NCI-H526 treated with DMSO at 0.1 percent for 48 hours (cell line): ENCODE measurements around the gene LDAH.

Source experiments
- DNase-seq: peaks from one replicate; lab custom pipeline; 2025; lab: John Stamatoyannopoulos, UW

The LDAH gene

GRCh38 chr2:20667151-20667530 is 155.8 kb downstream of the LDAH start:
- DNase-seq = no peak

GRCh38 chr2:20666304-20667150 is 156.4 kb downstream of the LDAH start, which contains the start of gene GDF7:
Gene GDF7, plus strand, starts transcription at chr2:20667144. Its CDS starts 96 bp downstream, at chr2:20667240.
- no peak for DNase-seq

DNA sequence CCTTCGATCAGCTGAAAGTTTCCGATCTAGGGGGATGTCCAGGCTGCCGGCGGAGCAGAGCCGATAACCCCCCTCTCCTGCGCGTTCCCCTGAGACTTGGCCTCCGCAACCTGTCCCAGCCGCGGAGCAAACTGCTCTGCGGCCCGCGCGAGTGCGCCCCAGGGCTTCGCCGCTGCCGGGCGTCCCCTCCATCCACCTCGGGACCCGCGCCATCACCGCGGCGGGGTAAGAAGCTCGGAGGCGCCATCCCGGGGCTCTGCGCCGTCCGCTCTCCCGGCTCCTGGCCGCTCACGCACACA is 156.9 kb downstream of the LDAH start:
- DNase-seq = no peak

- DNase-seq = no peak
Observed at GRCh38 chr2:20665243-20666004, 157.5 kb downstream of the LDAH start.

DNA sequence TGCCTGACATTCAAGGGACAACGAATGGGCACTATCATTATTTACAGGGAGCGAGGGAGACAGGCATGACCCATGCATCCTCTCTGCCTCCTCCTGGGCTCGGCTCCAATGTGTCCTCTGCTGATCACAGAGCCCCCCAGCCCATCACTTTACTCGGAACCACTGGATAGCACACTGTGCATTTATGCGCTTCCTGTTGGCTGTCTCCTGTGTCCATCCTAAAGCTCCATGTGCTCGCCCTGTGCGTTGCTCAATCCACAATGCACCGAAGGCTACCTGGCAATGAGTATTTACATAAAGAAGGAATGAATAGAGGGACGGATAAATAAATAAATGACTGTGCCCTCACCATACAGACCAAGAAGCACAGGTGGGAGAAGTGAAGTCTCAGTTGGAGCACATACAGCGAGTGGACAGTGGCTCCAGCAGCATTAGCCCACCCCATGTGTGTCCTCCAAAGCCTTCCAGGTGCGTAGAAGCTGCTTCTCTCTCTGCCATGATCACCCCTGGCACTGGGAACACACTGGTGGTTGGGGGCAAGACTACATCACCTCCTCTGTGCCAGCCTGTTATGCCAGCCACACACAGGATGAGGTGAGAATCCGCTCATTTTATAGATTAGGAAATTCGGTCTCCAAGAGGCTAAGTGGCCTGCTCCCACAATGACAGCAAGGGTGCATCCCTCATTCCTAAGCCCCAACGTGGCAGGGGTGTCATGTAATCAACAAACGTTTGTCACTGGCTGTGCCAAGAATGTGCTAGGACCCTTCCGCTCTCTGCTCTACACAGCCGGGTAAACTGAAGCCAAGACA is 158.3 kb downstream of the LDAH start:
- no peak for DNase-seq

- DNase-seq = no peak
Observed at GRCh38 chr2:20664071-20664390, 158.9 kb downstream of the LDAH start.

GRCh38 chr2:20663196-20664070 is 159.5 kb downstream of the LDAH start:
- no peak for DNase-seq

DNA sequence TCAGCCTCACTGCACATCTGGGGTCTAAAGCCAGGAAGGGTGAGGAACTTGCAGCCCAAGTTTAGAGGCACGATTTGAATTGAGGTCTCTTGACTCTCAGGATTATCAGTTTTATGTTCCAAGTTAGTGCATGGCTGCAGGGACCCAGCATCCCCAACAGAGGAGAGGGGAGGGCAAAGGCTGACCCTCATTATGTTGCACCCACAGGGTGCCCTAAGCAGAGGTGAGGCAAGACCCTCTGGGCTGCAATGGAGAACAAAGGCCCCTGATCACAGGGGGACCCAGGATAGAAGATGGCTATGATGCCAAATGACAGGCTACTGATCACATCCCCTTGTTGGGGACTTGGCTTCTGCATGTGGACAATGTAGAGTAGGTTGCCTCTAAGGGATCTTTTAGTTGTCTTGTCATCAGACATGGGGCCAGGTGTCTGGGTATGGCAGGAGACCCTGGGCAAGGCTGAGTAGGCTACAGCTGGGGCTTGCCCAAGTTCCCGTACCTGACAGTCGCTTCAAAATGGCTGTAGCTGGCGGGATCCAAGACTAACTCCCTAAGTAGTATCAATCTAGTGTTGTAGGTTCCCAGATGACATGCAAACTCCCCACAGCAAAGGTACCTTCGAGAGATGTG is 160.5 kb downstream of the LDAH start:
- DNase-seq = no peak

- DNase-seq = peak; percentile 33
Observed at GRCh38 chr2:20661421-20662307, 161.2 kb downstream of the LDAH start.

DNA sequence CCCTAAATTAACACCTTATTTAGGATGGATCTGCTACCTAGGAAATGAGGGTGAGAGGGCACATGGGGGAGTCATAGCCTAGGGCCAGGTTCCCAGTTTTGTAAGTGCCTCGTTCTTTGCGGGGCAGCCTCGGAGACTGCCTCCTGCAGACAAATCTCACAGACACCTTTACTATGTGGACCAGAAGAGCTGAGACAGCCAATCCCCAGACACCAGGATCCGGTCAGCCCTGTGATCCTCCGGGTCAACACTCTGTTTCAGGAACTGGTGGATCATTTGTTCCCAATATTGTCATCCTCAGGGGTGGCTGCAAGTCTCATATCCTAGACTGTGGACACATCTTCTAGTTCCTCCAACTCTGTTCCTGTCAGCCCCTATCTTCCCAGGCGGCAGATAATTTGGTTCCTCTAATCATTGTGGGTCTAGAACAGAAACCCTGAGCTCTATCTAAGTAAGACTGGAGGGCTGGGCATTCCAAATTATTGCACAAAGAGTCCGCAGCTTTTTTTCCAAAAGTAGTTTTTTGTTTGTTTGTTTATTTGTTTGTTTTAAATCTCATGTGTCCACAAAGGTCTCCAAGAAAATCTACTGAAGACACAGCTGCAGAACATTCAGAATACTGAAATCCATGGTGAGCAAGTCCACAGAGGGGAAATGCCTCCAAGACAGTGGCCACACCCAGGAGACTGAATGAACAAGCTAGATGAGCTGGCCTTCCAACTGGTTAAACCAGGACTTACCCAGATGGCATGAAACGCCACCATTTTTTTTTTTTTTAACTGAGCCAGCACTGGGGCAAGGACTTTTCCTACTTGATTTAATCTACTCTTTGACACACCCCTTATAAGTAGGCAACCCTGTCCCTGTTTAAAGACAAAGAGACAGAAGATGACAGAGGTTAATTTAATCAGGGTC is 162.1 kb downstream of the LDAH start:
- DNase-seq = no peak

- DNase-seq = no peak
Observed at GRCh38 chr2:20657522-20658235, 165.2 kb downstream of the LDAH start.

DNA sequence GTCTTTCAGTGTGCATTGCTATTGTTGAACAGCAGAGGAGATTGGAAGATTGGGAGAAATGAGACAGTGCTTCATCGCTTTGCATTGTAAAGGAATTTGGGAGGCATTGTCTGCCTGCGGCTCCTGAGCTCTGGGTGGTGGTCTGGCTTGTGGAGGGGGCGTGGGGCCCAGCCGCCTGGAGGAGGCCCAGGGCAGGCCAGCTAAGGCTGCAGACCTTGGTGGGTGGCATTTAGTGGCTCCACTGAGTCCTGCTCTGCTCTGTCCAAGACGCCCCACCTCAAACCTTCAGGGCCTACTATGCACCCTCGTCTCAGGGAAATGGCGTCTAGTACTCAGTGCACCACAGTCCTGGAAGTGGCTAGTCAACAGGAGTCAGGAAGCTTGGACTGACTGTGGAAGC is 166.3 kb downstream of the LDAH start:
- DNase-seq = no peak

DNA sequence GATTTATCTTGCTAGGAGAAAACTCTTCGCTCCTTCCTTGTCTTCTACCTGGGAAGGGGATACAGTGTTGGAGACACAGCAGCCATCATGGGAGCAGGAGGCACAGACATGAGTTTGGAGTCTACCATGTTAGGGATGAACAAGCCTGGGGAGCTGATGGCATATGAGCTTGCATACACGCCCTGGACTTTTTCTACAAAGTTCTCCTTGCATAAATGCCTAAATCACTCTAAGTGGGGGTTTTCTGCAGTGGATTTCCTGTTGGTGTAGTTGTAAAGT is 168.4 kb downstream of the LDAH start:
- no peak for DNase-seq

DNA sequence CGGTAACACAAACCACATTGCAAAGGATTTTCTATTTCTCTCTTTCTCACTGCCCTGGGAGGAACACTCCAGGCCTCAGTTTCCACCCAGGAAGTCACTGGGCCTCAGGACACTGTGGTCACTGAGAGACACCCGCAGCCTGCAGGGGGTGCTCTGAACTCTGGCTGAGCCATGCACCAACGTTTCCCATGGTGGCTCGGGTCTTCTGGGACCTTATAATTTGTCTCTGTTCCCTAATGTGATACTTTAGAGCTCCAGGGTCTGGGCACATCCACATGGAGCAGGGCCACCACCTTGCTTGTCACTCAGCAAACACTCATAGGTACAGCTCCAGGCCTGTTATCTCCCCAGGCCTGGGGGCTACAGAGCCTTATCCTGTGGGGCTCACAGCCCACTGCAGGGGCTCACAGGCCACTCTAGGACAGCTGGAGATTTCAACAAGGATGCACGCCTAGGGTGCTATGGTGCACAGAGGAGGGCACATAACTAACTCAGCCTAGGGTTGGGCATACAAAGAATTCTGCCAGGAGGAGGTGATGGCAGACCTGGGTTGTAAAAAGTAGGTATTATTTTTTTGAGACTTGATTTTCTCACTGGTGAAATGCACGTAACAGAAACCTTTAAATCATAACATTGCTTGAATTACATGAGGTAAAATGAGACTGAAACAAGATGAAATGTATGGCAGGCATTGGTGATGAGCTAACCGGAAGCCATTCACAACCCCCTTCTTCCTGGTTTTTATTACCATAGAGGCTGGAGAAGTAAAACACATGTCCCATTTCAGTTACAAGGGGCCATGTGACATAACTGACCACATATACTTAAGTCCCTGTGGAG is 169.0 kb downstream of the LDAH start:
- DNase-seq = no peak

GRCh38 chr2:20652673-20653575 is 170.0 kb downstream of the LDAH start:
- no peak for DNase-seq

GRCh38 chr2:20652141-20652540 is 170.8 kb downstream of the LDAH start:
- DNase-seq = no peak

GRCh38 chr2:20651731-20652099 is 171.2 kb downstream of the LDAH start:
- no peak for DNase-seq
